Measurements from ENCODE around the gene C1QL4. TPM values are rescaled to one million over a fixed set of nuclear protein-coding genes. Genes with fewer than 3 reads are reported as not detected.

The C1QL4 gene
- polyA plus RNA-seq, 2 of the 4 experiments (the other 2 are of a cell fraction), result 1.5 to 2.8 TPM

DNA sequence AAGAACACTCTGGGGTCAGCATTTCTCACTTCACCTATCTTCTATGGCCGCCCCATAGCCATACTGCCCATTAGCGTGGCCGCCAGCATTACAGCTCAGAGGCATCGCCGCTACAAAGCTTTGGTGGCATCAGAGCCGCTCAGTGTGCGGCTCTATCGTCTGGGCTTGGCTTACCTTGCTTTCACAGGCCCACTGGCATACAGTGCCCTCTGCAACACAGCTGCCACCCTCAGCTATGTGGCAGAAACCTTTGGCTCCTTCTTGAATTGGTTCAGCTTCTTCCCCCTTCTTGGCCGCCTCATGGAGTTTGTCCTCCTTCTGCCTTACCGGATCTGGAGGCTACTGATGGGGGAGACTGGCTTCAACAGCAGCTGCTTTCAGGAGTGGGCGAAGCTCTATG is 12.3 kb upstream of the C1QL4 start:
- TF ChIP-seq RNF2 (IDR thresholded peaks at IDR 0.05; ENCODE audit: borderline replicate concordance, low read depth) (no peak), BHLHE40 (IDR thresholded peaks at IDR 0.05; ENCODE audit: low read depth, low read length) (no peak), KDM5A (IDR thresholded peaks at IDR 0.05) (no peak), NPAS2 (CRISPR knock-in tag; IDR thresholded peaks at IDR 0.05; ENCODE audit: borderline replicate concordance) (no peak), CHD2 (IDR thresholded peaks at IDR 0.05; ENCODE audit: low read length, partially characterized antibody) (no peak), ZFP36 (IDR thresholded peaks at IDR 0.05; ENCODE audit: borderline replicate concordance, partially characterized antibody) (no peak), ZC3H11A (IDR thresholded peaks at IDR 0.05) (no peak), EP300 (IDR thresholded peaks at IDR 0.05) (no peak), RARB (CRISPR knock-in tag; IDR thresholded peaks at IDR 0.05) (no peak), TFCP2L1 (CRISPR knock-in tag; IDR thresholded peaks at IDR 0.05) (no peak), MAZ (IDR thresholded peaks at IDR 0.05; ENCODE audit: borderline replicate concordance, low read depth, low read length) (no peak), FOXS1 (CRISPR knock-in tag; IDR thresholded peaks at IDR 0.05) (no peak)
- TF ChIP-seq, protein P1, sequence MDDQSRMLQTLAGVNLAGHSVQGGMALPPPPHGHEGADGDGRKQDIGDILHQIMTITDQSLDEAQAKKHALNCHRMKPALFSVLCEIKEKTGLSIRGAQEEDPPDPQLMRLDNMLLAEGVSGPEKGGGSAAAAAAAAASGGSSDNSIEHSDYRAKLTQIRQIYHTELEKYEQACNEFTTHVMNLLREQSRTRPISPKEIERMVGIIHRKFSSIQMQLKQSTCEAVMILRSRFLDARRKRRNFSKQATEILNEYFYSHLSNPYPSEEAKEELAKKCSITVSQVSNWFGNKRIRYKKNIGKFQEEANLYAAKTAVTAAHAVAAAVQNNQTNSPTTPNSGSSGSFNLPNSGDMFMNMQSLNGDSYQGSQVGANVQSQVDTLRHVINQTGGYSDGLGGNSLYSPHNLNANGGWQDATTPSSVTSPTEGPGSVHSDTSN (IDR thresholded peaks at IDR 0.05), result no peak
- TF ChIP-seq, protein P2, sequence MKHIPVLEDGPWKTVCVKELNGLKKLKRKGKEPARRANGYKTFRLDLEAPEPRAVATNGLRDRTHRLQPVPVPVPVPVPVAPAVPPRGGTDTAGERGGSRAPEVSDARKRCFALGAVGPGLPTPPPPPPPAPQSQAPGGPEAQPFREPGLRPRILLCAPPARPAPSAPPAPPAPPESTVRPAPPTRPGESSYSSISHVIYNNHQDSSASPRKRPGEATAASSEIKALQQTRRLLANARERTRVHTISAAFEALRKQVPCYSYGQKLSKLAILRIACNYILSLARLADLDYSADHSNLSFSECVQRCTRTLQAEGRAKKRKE (CRISPR knock-in tag; IDR thresholded peaks at IDR 0.05; ENCODE audit: low read depth), result no peak
- TF ChIP-seq, protein P3, sequence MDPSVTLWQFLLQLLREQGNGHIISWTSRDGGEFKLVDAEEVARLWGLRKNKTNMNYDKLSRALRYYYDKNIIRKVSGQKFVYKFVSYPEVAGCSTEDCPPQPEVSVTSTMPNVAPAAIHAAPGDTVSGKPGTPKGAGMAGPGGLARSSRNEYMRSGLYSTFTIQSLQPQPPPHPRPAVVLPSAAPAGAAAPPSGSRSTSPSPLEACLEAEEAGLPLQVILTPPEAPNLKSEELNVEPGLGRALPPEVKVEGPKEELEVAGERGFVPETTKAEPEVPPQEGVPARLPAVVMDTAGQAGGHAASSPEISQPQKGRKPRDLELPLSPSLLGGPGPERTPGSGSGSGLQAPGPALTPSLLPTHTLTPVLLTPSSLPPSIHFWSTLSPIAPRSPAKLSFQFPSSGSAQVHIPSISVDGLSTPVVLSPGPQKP (IDR thresholded peaks at IDR 0.05; ENCODE audit: low read depth, low read length), result no peak
- TF ChIP-seq, protein P4, sequence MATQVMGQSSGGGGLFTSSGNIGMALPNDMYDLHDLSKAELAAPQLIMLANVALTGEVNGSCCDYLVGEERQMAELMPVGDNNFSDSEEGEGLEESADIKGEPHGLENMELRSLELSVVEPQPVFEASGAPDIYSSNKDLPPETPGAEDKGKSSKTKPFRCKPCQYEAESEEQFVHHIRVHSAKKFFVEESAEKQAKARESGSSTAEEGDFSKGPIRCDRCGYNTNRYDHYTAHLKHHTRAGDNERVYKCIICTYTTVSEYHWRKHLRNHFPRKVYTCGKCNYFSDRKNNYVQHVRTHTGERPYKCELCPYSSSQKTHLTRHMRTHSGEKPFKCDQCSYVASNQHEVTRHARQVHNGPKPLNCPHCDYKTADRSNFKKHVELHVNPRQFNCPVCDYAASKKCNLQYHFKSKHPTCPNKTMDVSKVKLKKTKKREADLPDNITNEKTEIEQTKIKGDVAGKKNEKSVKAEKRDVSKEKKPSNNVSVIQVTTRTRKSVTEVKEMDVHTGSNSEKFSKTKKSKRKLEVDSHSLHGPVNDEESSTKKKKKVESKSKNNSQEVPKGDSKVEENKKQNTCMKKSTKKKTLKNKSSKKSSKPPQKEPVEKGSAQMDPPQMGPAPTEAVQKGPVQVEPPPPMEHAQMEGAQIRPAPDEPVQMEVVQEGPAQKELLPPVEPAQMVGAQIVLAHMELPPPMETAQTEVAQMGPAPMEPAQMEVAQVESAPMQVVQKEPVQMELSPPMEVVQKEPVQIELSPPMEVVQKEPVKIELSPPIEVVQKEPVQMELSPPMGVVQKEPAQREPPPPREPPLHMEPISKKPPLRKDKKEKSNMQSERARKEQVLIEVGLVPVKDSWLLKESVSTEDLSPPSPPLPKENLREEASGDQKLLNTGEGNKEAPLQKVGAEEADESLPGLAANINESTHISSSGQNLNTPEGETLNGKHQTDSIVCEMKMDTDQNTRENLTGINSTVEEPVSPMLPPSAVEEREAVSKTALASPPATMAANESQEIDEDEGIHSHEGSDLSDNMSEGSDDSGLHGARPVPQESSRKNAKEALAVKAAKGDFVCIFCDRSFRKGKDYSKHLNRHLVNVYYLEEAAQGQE (IDR thresholded peaks at IDR 0.05), result no peak
- ATAC-seq, result no peak

DNA sequence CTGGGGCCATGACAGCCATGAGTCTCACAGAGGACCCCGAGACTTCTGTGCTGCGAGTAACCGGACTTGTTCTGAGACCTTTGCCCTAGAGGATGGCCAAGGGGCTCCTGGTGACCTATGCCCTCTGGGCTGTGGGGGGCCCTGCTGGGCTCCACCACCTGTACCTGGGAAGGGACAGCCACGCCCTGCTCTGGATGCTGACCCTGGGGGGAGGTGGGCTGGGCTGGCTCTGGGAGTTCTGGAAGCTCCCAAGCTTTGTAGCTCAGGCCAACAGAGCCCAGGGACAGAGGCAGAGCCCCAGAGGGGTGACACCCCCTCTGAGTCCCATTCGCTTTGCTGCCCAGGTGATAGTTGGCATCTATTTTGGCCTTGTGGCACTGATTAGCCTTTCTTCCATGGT is 11.8 kb upstream of the C1QL4 start:
- no peak for DNase-seq (ENCODE audit: low read depth in 1 of 2, low spot score in 1 of 2)
- FAIRE-seq, result no peak
- Histone ChIP-seq H3K4me1 (peaks cover 36% of the 10 kb centered on the region), H3K4me2 (peak overlapping the region; percentile 82), H3K4me3 (peak overlapping the region; percentile 50), H3K27ac (peak overlapping the region; percentile 80 to 86), H3K9me3 (no peaks in the 10 kb centered on the region)
- ATAC-seq, result no peak
- WGBS (ENCODE audit: missing lambda C conversion rate), result 93% methylated on average over 4 of the region's 5 CpGs
- POLR2A ChIA-PET, result interaction anchor here (1.4 to 2.1 kb wide), 2 partner anchors 10 to 18 kb away, joined by 4 to 9 read pairs; partner anchors contain the start of gene SPATS2
- CTCF ChIA-PET, result interaction anchor here (1.4 to 9.5 kb wide), 11 partner anchors 12 to 240 kb away, joined by 3 to 201 read pairs (median 41); partner anchors contain the start of genes C1QL4, PRPH, SPATS2 and TUBA1B
- no peak for TF ChIP-seq EHMT2 (IDR thresholded peaks at IDR 0.05; ENCODE audit: low read depth)

More for the DNA sequence above, 12.3 kb upstream of the C1QL4 start:
- Histone ChIP-seq H3K4me3 (no peak overlapping the region), H3K27ac (peak overlapping the region in 1 of 2 experiments; percentile 86; a peak in 2 of 6 replicates), H3K4me1 (peaks cover 35% of the 10 kb centered on the region), H3K9me3 (no peaks in the 10 kb centered on the region), H3K4me2 (peak overlapping the region; percentile 82)
- CTCF ChIA-PET, result interaction anchor here (1.5 to 9.5 kb wide), 11 partner anchors 7 to 239 kb away, joined by 3 to 201 read pairs (median 46); partner anchors contain the start of genes C1QL4, PRPH, SPATS2 and TUBA1B
- POLR2A ChIA-PET, result interaction anchor here (1.4 to 2.1 kb wide), 2 partner anchors 9 to 18 kb away, joined by 4 to 9 read pairs; partner anchors contain the start of gene SPATS2
- no peak for FAIRE-seq
- WGBS (ENCODE audit: missing lambda C conversion rate), result 94% methylated on average over 11 of the region's 11 CpGs
- DNase-seq (ENCODE audit: low read depth in 1 of 2, low spot score in 1 of 2), result no peak
